ENCODE results near the gene AATF.

GRCh38 chr17:36934692-36935630 is 13.8 kb upstream of the AATF start:
- TF ChIP-seq ZFP1 (CRISPR knock-in tag; IDR thresholded peaks at IDR 0.05) (no peak), YBX1 (IDR thresholded peaks at IDR 0.05) (no peak), SP1 (CRISPR knock-in tag; IDR thresholded peaks at IDR 0.05) (no peak), HES1 (IDR thresholded peaks at IDR 0.05; ENCODE audit: low read depth) (no peak), POLR2AphosphoS2 (IDR thresholded peaks at IDR 0.05; ENCODE audit: low read length) (no peak), JUND (IDR thresholded peaks at IDR 0.05; ENCODE audit: borderline replicate concordance, low read depth, low read length) (no peak), JUND (tag; IDR thresholded peaks at IDR 0.05; ENCODE audit: borderline replicate concordance, low read depth, low read length) (no peak), CTCF (IDR thresholded peaks at IDR 0.05 in 2 of 3, conservative IDR thresholded peaks at IDR 0.05 in 1 of 3; ENCODE audit: insufficient read depth in 2 of 3, low read depth in 1 of 3, low read length in 3 of 3) (no peak), HDAC2 (IDR thresholded peaks at IDR 0.05) (no peak), ZNF121 (CRISPR knock-in tag; conservative IDR thresholded peaks at IDR 0.05) (no peak), SIRT6 (IDR thresholded peaks at IDR 0.05; ENCODE audit: low read depth, low read length) (no peak), NCOA1 (IDR thresholded peaks at IDR 0.05; ENCODE audit: low read depth) (no peak), NFXL1 (CRISPR knock-in tag; IDR thresholded peaks at IDR 0.05) (no peak), AFF1 (IDR thresholded peaks at IDR 0.05; ENCODE audit: low read depth in 1 of 2, partially characterized antibody in 2 of 2) (no peak), HCFC1 (IDR thresholded peaks at IDR 0.05; ENCODE audit: low read depth, low read length) (no peak)
